ENCODE measurements around the gene NHLRC2. TPM values are rescaled to one million over a fixed set of nuclear protein-coding genes. Genes with fewer than 3 reads are reported as not detected.
"Not testable (repeated sequence)": the region's sequence is repeated elsewhere in the genome, so short reads cannot be mapped to it uniquely, and the experiment has no call there.

Gene NHLRC2
- total RNA-seq, 1 donor from 2014 or later: 27.2 TPM

DNA sequence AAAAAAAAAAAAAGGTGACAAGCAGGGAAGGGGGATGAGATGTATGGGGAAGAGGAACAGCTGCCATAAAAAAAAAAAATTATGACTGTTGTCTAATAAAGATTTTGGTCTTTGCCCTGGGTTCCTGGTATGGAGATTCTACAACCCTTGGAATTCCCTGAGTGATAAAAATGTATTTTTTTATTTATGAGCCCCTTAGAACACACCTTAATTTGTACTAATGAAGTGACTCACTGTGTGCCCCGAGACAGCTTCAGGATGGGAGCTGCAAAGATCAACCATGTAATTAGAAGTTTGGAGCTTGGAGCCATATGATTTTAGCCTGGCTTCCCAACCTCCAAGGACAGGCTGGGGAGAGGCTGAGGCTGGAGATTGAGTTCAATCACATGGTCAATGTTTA is 69.7 kb downstream of the NHLRC2 start:
- intact Hi-C loops (cut with micrococcal nuclease): no loop called here
- no peaks in the 10 kb centered on the region for H3K4me1 Mint-ChIP-seq
- H3K4me3 Mint-ChIP-seq: no peak overlapping the region
- H3K9me3 Mint-ChIP-seq: peaks cover 7% of the 10 kb centered on the region
- peak; percentile 23 for DNase-seq
- no peaks in the 10 kb centered on the region for H3K36me3 Mint-ChIP-seq (ENCODE audit: low read depth)
- H3K27me3 Mint-ChIP-seq: peaks cover 33% of the 10 kb centered on the region
- no peak overlapping the region for H3K27ac Mint-ChIP-seq

DNA sequence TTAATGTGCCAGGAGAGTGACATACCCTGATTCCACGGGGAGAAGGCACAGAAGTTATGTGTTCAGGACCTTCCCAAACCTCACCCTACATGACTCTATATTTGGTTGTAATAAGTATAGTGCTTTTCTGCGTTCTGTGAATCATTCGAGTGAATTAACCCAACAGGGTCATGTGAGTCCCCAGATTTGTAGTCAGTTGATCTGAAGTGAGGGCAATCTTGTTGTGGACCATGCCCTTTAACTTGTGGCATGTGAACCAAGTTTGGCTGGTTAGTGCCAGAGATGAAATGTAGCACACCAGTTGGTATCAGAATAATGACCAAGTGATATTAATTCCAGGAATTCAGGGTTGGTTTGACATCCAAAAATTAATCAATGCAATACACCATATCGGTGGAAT is 70.2 kb downstream of the NHLRC2 start:
- peaks cover 7% of the 10 kb centered on the region for H3K9me3 Mint-ChIP-seq
- intact Hi-C loops (cut with micrococcal nuclease): no loop called here
- no peaks in the 10 kb centered on the region for H3K36me3 Mint-ChIP-seq (ENCODE audit: low read depth)
- peaks cover 37% of the 10 kb centered on the region for H3K27me3 Mint-ChIP-seq
- no peak overlapping the region for H3K27ac Mint-ChIP-seq
- H3K4me3 Mint-ChIP-seq: no peak overlapping the region
- H3K4me1 Mint-ChIP-seq: no peaks in the 10 kb centered on the region
- DNase-seq: peak; percentile 42

DNA sequence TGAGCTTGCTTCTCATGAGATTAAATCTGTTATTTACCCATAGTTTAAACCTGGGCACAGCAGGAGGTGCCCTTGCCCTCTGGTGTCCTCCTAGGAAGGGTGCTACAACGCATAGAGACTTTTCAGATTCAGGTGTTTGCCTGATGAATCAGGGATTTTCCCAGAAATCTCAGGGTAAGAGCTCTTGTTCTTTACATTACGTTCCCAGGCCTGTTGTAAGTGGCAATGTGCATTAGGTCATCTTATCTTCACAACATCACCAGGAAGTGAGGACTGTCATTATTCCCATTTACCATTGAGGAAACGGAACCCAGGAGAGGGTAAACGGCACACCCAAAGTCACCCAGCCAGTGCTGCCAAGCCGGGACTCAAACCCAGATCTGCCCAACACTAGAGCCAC is 73.0 kb downstream of the NHLRC2 start:
- peaks cover 7% of the 10 kb centered on the region for H3K9me3 Mint-ChIP-seq
- DNase-seq: peak; percentile 28
- intact Hi-C loops (cut with micrococcal nuclease): no loop called here
- H3K4me1 Mint-ChIP-seq: no peaks in the 10 kb centered on the region
- peaks cover 37% of the 10 kb centered on the region for H3K27me3 Mint-ChIP-seq
- no peak overlapping the region for H3K27ac Mint-ChIP-seq
- no peak overlapping the region for H3K4me3 Mint-ChIP-seq
- no peaks in the 10 kb centered on the region for H3K36me3 Mint-ChIP-seq (ENCODE audit: low read depth)

DNA sequence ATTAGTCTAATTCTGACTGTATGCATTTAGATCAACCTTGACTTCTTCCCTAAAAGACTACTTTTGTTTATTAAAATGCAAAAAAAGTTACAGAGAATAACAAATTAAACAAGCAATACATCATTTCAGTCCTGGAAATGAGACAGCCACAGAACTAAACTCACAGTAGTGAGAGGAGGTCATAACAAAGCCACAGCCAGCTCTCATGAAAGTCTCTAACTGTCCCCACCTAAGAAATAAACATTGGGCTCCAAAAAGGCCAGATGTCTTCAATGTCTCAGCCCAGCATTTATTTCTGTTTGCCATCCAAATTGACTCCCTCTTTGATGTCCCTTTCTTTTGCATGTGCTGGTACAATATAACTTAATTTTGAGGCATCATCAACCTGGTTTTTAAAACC is 74.4 kb downstream of the NHLRC2 start:
- Mint-ChIP-seq H3K4me1 (no peaks in the 10 kb centered on the region), H3K27me3 (peaks cover 39% of the 10 kb centered on the region), H3K9me3 (peaks cover 7% of the 10 kb centered on the region), H3K27ac (no peak overlapping the region), H3K36me3 (ENCODE audit: low read depth) (no peaks in the 10 kb centered on the region), H3K4me3 (no peak overlapping the region)
- intact Hi-C loops (cut with micrococcal nuclease): no loop called here
- peak; percentile 32 for DNase-seq

DNA sequence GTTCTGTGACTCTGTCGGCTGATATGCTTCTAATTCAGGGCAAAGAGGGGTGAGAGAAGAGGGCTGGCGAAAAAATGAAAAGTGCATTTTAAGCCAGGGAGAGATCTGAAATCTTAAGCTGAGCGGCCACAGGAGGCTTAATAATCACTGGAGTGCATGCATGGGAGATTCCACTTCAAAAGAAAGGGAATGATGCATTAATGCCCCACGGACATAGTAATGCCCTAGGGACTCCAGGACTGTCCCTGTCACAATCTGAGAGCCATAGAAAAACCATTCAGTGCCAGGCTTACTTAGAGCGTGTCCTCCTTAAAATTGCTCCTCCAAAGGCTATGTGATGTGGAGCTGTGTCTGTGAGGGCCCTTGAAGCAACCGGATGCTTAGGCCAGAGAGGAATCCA is 75.1 kb downstream of the NHLRC2 start:
- peaks cover 40% of the 10 kb centered on the region for H3K27me3 Mint-ChIP-seq
- H3K4me3 Mint-ChIP-seq: no peak overlapping the region
- intact Hi-C loops (cut with micrococcal nuclease): no loop called here
- no peaks in the 10 kb centered on the region for H3K36me3 Mint-ChIP-seq (ENCODE audit: low read depth)
- peaks cover 7% of the 10 kb centered on the region for H3K9me3 Mint-ChIP-seq
- peak; percentile 29 for DNase-seq
- H3K27ac Mint-ChIP-seq: no peak overlapping the region
- H3K4me1 Mint-ChIP-seq: no peaks in the 10 kb centered on the region

DNA sequence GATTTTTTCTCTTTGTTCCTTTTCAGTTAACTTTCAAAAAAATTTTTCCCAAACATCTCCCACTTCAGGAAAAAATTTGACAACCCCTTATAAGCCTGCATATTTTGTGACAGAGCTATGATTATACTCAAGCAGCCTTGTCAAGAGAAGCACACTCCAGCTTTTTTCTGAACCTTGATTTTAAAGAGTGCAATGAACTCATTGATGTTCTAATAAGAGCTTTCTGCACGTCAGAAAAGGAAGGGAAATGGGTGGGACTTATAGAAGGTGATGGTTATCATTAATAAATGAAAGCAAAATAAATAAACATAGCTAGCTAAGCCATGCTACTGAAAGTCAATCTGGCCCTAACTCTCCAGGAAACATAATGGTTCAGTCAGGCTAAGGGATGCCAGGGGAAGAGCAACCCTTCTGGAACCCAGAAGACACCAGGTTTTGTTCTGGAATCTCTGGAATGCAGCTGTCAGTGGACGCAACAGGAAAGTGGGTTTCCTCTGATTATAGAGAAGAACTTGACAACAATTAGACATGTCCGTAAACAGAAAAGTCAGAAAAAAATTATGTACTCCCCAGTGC is 76.1 kb downstream of the NHLRC2 start:
- Mint-ChIP-seq H3K4me3 (no peak overlapping the region), H3K4me1 (no peaks in the 10 kb centered on the region), H3K36me3 (ENCODE audit: low read depth) (no peaks in the 10 kb centered on the region), H3K27me3 (peaks cover 31% of the 10 kb centered on the region), H3K9me3 (peaks cover 2% of the 10 kb centered on the region), H3K27ac (no peak overlapping the region)
- intact Hi-C loops (cut with micrococcal nuclease): no loop called here
- DNase-seq: peak; percentile 29

DNA sequence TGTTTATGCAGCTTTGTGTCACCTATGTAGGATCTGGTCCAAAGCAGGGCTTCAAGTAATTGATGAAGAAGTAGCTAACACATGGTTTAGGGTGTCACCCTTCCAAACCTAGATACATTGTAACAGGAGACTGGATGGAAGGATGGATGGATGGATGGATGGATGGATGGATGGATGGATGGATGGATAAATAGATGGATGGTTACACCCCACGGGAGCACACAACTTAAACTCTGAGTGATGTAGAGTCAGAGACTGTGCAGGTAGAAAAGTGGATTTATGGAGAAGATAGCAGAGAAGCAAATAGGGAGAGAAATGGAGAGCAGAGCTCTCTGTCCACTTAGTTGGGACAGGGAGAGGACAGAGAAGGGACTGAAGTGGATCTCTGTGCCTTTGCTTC is 78.4 kb downstream of the NHLRC2 start:
- no peaks in the 10 kb centered on the region for H3K4me1 Mint-ChIP-seq
- peaks cover 24% of the 10 kb centered on the region for H3K27me3 Mint-ChIP-seq
- no peak overlapping the region for H3K27ac Mint-ChIP-seq
- no peaks in the 10 kb centered on the region for H3K36me3 Mint-ChIP-seq (ENCODE audit: low read depth)
- intact Hi-C loops (cut with micrococcal nuclease): no loop called here
- H3K4me3 Mint-ChIP-seq: no peak overlapping the region
- peaks cover 7% of the 10 kb centered on the region for H3K9me3 Mint-ChIP-seq
- DNase-seq: peak; percentile 24

DNA sequence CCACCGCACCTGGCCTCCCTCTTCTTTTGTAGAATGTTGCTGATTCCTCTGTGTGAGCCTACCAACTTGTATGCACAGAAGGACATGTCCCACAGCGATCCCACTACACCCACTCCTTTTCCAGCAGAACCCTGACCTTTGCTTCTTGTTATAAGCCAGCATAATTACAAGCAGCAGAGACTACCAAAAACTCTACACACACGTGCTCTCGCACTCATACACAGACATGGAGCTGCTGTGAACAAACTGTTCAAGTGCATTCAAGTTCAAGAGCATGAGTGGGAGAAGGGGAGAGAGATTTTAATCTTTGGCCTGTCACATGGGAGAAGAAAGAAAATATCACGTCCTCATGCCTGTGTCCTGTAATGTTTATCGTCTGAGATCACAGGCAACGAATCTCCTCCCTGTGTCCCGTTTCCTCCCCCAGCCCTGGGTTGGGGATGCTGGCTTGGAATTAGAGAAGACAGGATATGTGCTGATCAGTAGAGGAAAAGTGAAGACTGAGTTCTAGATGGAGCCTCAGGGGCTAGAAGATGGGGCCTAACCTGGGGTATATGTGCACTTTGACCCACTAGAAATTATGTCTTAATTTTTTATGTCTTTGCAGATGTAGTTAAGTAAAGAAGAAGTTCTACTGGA is 79.6 kb downstream of the NHLRC2 start:
- H3K9me3 Mint-ChIP-seq: peaks cover 7% of the 10 kb centered on the region
- peaks cover 29% of the 10 kb centered on the region for H3K27me3 Mint-ChIP-seq
- H3K36me3 Mint-ChIP-seq (ENCODE audit: low read depth): no peaks in the 10 kb centered on the region
- no peak overlapping the region for H3K27ac Mint-ChIP-seq
- H3K4me3 Mint-ChIP-seq: no peak overlapping the region
- no peaks in the 10 kb centered on the region for H3K4me1 Mint-ChIP-seq
- peak; percentile 43 for DNase-seq
- intact Hi-C loops (cut with micrococcal nuclease): no loop called here

DNA sequence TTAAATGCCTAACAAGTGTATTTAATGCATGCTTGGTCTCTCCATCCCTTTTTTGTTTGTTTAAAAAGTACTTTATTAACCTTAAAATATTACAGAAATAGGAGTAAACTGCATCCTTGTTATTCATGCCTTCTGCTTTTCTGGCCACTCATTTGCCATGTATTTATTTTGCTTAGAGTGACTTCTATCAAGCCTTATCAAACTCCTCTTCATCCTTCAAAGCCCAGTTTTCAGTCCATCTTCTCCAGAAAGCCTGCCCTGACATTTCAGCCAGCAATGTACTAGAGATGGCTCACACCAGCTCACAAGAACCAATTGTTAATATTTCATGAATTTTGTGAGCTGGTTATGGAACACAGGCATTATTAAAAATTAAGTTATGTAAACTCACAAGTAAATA is 82.8 kb downstream of the NHLRC2 start:
- intact Hi-C loops (cut with micrococcal nuclease): no loop called here
- H3K4me3 Mint-ChIP-seq: no peak overlapping the region
- H3K27me3 Mint-ChIP-seq: peaks cover 40% of the 10 kb centered on the region
- no peaks in the 10 kb centered on the region for H3K4me1 Mint-ChIP-seq
- H3K9me3 Mint-ChIP-seq: peaks cover 7% of the 10 kb centered on the region
- DNase-seq: no peak
- H3K27ac Mint-ChIP-seq: no peak overlapping the region
- no peaks in the 10 kb centered on the region for H3K36me3 Mint-ChIP-seq (ENCODE audit: low read depth)

DNA sequence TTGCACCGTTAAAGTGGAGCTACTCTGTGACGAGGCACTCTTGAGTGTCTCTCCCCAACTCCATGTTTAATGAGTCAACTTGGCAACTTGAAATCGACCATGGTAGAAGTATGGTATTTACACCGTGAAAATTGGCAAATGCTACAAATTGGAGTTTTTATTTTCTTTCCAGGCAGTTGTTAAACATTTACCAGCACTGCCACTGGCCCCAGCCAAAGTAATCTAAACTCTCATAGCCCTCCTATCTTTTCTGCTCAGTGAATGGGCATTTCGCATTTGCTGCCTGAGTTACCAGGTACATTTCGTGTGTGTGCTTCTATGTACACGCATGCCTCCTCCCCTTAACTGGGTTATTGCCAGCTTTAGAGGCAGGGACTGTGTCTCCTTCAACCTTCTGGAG is 83.3 kb downstream of the NHLRC2 start:
- Mint-ChIP-seq H3K9me3 (peaks cover 7% of the 10 kb centered on the region), H3K27me3 (peaks cover 40% of the 10 kb centered on the region), H3K4me1 (no peaks in the 10 kb centered on the region), H3K4me3 (no peak overlapping the region), H3K36me3 (ENCODE audit: low read depth) (no peaks in the 10 kb centered on the region), H3K27ac (no peak overlapping the region)
- intact Hi-C loops (cut with micrococcal nuclease): no loop called here
- DNase-seq: no peak

DNA sequence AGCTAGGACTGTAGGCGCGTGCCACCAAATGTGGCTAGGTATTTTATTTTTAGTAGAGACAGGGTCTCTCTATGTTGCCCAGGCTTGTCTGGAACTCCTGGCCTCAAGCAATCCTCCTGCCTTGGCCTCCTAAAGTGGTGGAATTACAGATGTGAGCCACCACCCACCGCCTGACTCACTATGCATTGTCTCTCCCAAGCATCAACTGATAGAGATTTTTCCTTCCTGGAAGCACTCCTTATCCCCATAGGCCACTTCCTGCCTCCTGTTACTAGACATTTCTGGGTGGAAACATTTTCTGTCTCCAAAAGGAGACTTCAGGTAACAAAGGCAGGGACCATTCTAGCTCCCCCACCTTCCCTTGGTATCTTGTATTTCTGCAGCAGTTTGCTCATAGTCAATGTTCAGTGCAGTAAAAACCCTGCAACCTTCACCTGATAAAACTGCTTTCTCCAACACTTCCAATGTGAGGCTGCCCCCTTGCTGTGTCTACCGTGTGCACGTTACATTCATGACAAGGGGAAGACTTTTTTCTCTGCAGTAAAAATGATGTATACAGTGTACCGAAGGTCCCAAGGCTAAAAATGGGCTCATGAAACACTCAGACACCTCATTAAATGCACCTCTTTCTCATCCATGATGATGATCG is 84.9 kb downstream of the NHLRC2 start:
- Mint-ChIP-seq H3K27me3 (peaks cover 36% of the 10 kb centered on the region), H3K4me1 (no peaks in the 10 kb centered on the region), H3K27ac (no peak overlapping the region), H3K9me3 (peaks cover 7% of the 10 kb centered on the region), H3K36me3 (ENCODE audit: low read depth) (no peaks in the 10 kb centered on the region), H3K4me3 (no peak overlapping the region)
- intact Hi-C loops (cut with micrococcal nuclease): no loop called here
- DNase-seq: no peak

DNA sequence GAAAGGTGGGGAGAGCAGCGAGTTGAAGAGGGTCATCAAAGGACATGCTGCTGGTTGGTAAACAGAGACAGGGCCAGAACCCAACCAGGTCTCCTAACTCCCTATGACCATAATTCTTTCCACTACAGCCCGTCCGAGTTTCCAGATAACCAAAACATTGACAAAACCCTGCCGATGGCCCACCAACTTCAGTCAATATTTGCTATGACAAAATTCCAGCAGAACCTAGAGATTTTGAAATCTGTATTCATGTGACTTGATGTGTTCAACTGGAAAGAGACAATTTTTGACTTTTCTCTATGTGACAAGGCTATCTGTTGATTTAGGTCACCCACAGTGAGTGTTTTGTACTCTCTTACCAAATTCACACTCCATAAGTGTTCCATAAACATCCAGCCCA is 86.7 kb downstream of the NHLRC2 start:
- H3K27ac Mint-ChIP-seq: no peak overlapping the region
- intact Hi-C loops (cut with micrococcal nuclease): no loop called here
- no peak for DNase-seq
- no peaks in the 10 kb centered on the region for H3K36me3 Mint-ChIP-seq (ENCODE audit: low read depth)
- H3K4me3 Mint-ChIP-seq: no peak overlapping the region
- no peaks in the 10 kb centered on the region for H3K9me3 Mint-ChIP-seq
- peaks cover 41% of the 10 kb centered on the region for H3K27me3 Mint-ChIP-seq
- H3K4me1 Mint-ChIP-seq: no peaks in the 10 kb centered on the region

DNA sequence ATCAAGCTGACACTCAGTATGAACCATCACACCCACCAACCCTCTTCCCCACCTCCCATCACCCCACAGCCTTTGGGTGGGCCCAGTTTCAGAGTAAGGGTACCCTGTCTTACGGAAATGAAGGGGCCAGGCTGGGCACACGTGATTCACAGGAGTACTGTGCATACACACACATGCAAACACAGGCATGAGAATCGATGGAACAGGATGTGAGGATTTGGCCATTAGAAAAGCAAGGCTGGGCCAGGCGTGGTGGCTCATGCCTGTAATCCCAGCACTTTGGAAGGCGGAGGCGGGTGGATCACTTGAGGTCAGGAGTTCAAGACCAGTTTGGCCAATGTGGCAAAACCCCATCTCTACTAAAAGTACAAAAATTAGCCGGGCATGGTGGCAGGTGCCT is 88.7 kb downstream of the NHLRC2 start:
- H3K4me1 Mint-ChIP-seq; H3K4me3 Mint-ChIP-seq; DNase-seq; H3K27ac Mint-ChIP-seq; H3K36me3 Mint-ChIP-seq (ENCODE audit: low read depth); H3K9me3 Mint-ChIP-seq; intact Hi-C loops (cut with micrococcal nuclease): not testable (repeated sequence)
- H3K27me3 Mint-ChIP-seq: peaks cover 38% of the 10 kb centered on the region

DNA sequence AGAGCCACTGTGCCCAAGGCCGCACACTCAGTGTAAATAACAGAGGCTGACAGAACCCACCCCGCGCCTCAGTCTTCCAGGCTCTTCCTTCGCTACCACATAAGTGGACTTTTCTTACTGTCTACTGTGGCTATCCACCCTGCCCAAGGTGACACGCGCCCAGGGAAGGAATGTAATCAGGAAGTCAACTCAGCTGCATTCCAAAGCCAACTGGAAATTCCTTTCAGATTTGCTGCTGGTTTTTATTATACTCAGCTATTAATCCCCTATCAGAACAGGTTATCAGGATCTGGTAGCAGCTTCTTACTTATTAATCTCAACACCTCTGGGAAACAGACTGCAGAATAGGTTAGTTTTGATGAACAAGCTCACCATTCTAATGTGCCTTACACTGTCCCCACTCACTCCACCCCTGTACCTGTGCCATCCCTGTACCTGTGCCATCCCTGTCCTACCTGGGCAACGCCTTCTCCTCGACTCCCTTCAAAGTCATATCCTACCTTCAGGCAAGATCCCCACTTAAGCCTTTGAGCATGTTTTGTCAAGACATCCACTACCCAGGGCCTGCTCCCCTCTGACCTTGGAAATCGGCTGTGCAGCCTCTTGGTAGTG is 90.7 kb downstream of the NHLRC2 start:
- Mint-ChIP-seq H3K27ac (no peak overlapping the region), H3K4me1 (peaks cover 6% of the 10 kb centered on the region), H3K27me3 (peaks cover 26% of the 10 kb centered on the region), H3K9me3 (no peaks in the 10 kb centered on the region), H3K36me3 (ENCODE audit: low read depth) (no peaks in the 10 kb centered on the region), H3K4me3 (no peak overlapping the region)
- no peak for DNase-seq
- intact Hi-C loops (cut with micrococcal nuclease): no loop called here
